Osteoblast (primary cell): ENCODE data around the gene TM9SF4. TPM values are rescaled to one million over a fixed set of nuclear protein-coding genes. Genes with fewer than 3 reads are reported as not detected.

ENCODE experiments used
- DNase-seq: peaks from one replicate; pipeline ENCODE4 v3.0.0; 2011; ENCODE audit warnings: low spot score, mixed read lengths; ENCODE audit not compliant: insufficient read length; ENCODE audit errors: missing footprints
- H2AFZ ChIP-seq: 2 replicates; pipeline ENCODE4 v1.6.0; 2011; ENCODE audit warnings: mild to moderate bottlenecking, low read length
- H3K27ac ChIP-seq: 2 replicates; pipeline ENCODE4 v1.5.1; 2011; ENCODE audit warnings: mild to moderate bottlenecking, low read depth, low read length, moderate library complexity
- H3K27me3 ChIP-seq: 2 replicates; pipeline ENCODE4 v1.6.0; 2012; ENCODE audit warnings: mild to moderate bottlenecking, control low read depth, inconsistent platforms, low read length, moderate library complexity; ENCODE audit not compliant: insufficient read depth
- H3K36me3 ChIP-seq: 2 replicates; pipeline ENCODE4 v1.5.1; 2011; ENCODE audit warnings: mild to moderate bottlenecking, low read length, control low read depth, moderate library complexity; ENCODE audit not compliant: insufficient read depth
- H3K4me1 ChIP-seq: 2 replicates; pipeline ENCODE4 v1.5.1; 2011; ENCODE audit warnings: mild to moderate bottlenecking, low read length, control low read depth, moderate library complexity; ENCODE audit not compliant: insufficient read depth
- H3K4me2 ChIP-seq: 2 replicates; pipeline ENCODE4 v1.6.0; 2011; ENCODE audit warnings: mild to moderate bottlenecking, low read length; ENCODE audit not compliant: insufficient read depth
- H3K4me3 ChIP-seq: fragments of 200-600 bp; sonication (generic); 3 replicates; pipeline ENCODE4 v1.5.1; 2012; ENCODE audit warnings: mild to moderate bottlenecking, low read length, inconsistent platforms; ENCODE audit not compliant: insufficient read depth
- H3K79me2 ChIP-seq: 2 replicates; pipeline ENCODE4 v1.6.0; 2012; ENCODE audit warnings: mild to moderate bottlenecking, low read length, control low read depth, inconsistent platforms; ENCODE audit not compliant: insufficient read depth
- H3K9me3 ChIP-seq: 2 replicates; pipeline ENCODE4 v1.5.1; 2011; ENCODE audit warnings: low read depth, low read length, control low read depth
- H4K20me1 ChIP-seq: 2 replicates; pipeline ENCODE4 v1.6.0; 2012; ENCODE audit warnings: mild to moderate bottlenecking, low read length, control low read depth; ENCODE audit not compliant: insufficient read depth
- CTCF ChIP-seq: IDR thresholded peaks from 2 replicates; pipeline ENCODE4 v1.5.1; 2011; ENCODE audit warnings: mild to moderate bottlenecking, low read depth, low read length, moderate library complexity; ENCODE audit errors: extremely low read depth
- total RNA-seq: library from RNA; depleted of rRNA; stranded (reverse); fragments of >200 nt; gene quantifications from 2 replicates; pipeline ENCODE4 v1.2.3, GENCODE V29; 2012

TM9SF4 gene
- total RNA-seq, 1 donor, result 48.1 TPM

- peak overlapping the region; percentile 92 for H3K4me2 ChIP-seq
- H3K36me3 ChIP-seq, result no peaks in the 10 kb centered on the region
- H3K4me3 ChIP-seq, result peak overlapping the region; percentile 75
- H2AFZ ChIP-seq, result peak overlapping the region; percentile 91
- TF ChIP-seq CTCF, result no peak
- peaks cover 15% of the 10 kb centered on the region for H3K4me1 ChIP-seq
- DNase-seq, result no peak
- H3K27me3 ChIP-seq, result no peaks in the 10 kb centered on the region
- H3K79me2 ChIP-seq, result peaks cover 57% of the 10 kb centered on the region
- H3K9me3 ChIP-seq, result no peaks in the 10 kb centered on the region
- peaks cover 23% of the 10 kb centered on the region for H4K20me1 ChIP-seq
- peak overlapping the region; percentile 98 for H3K27ac ChIP-seq
Measured at GRCh38 chr20:32110173-32110704, 725 bp downstream of the TM9SF4 start.

GRCh38 chr20:32110727-32111126, 1.2 kb downstream of the TM9SF4 start:
- H3K4me1 ChIP-seq, result peaks cover 15% of the 10 kb centered on the region

GRCh38 chr20:32111156-32111686, 1.7 kb downstream of the TM9SF4 start:
- H3K4me3 ChIP-seq, result no peak overlapping the region

More at GRCh38 chr20:32110727-32111126, 1.2 kb downstream of the TM9SF4 start:
- H3K27me3 ChIP-seq, result no peaks in the 10 kb centered on the region
- H3K4me3 ChIP-seq, result peak overlapping the region; percentile 75
- H3K79me2 ChIP-seq, result peaks cover 61% of the 10 kb centered on the region
- H2AFZ ChIP-seq, result no peak overlapping the region
- DNase-seq, result no peak
- H3K27ac ChIP-seq, result peak overlapping the region; percentile 98
- peaks cover 26% of the 10 kb centered on the region for H4K20me1 ChIP-seq
- H3K36me3 ChIP-seq, result no peaks in the 10 kb centered on the region
- peak overlapping the region; percentile 92 for H3K4me2 ChIP-seq
- H3K9me3 ChIP-seq, result no peaks in the 10 kb centered on the region
- no peak for TF ChIP-seq CTCF

More at GRCh38 chr20:32111156-32111686, 1.7 kb downstream of the TM9SF4 start:
- Histone ChIP-seq H3K4me1 (peaks cover 15% of the 10 kb centered on the region), H2AFZ (no peak overlapping the region), H4K20me1 (peaks cover 29% of the 10 kb centered on the region), H3K27me3 (no peaks in the 10 kb centered on the region), H3K4me2 (peak overlapping the region; percentile 92), H3K36me3 (no peaks in the 10 kb centered on the region), H3K27ac (peak overlapping the region; percentile 98), H3K79me2 (peaks cover 66% of the 10 kb centered on the region), H3K9me3 (no peaks in the 10 kb centered on the region)
- no peak for DNase-seq
- no peak for TF ChIP-seq CTCF
